HG03520 (cell line): ENCODE data around the gene CYP2C19.
"Not testable (repeated sequence)": the region's sequence is repeated elsewhere in the genome, so short reads cannot be mapped to it uniquely, and the experiment has no call there.

Source experiments
- ATAC-seq: cut with Tn5 transposase; IDR thresholded peaks from one replicate; pipeline ENCODE4 v1.9.1; 2021; ENCODE audit warnings: mild to moderate bottlenecking, moderate library complexity; ENCODE audit not compliant: unreplicated experiment

Gene CYP2C19

DNA sequence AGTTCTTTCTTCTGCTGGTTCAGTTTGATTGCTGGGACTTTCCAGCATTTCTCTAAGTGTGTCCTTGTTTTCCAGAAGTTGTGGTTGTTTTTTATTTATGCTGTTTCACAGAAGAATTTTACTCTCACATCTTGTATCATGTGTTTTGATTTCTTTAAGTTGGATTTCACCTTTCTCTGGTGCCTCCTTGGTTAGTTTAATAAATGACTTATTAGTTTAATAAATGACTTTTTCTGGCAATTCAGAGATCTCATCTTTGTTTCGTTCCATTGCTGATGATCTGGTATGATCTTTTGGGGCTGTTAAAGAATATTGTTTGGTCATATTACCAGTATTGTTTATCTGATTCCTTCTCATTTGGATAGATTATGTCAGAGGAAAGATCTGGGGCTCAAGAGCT, 116.2 kb downstream of the CYP2C19 start:
- no peak for ATAC-seq

DNA sequence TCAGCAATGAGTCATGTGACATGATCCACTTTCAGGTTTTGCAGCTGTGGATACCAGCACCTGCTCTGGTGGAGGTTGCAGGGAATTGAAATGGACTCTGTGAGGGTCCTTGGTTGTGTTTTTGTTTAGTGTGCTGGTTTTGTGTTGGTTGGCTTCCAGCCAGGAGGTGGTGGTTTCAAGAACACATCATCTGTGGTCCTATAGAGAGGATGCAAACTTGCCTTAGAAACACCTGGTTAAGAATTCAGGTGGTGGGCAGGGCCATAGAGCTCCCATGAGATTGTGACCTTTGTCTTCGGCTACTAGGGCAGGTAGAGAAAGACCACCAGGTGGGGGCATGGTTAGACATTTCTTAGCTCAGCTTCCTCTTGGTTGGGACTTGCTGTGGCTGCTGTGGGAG, 116.7 kb downstream of the CYP2C19 start:
- no peak for ATAC-seq

DNA sequence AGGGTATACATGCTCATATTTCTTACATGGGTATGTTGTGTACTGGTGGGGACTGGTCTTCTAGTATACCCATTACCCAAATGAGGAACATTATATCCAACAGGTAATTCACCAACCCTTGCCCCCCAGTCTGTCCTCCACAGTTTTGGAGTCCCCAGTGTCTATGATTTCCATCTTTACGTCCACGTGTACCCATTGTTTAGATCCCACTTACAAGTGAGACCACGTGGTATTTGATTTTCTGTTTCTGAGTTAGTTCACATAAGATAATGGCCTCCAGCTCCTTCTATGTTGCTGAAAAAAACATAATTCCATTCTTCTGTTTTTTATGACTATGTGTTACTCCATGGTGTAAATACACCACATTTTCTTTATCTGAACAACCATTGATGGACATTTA, 126.6 kb downstream of the CYP2C19 start:
- no peak for ATAC-seq

DNA sequence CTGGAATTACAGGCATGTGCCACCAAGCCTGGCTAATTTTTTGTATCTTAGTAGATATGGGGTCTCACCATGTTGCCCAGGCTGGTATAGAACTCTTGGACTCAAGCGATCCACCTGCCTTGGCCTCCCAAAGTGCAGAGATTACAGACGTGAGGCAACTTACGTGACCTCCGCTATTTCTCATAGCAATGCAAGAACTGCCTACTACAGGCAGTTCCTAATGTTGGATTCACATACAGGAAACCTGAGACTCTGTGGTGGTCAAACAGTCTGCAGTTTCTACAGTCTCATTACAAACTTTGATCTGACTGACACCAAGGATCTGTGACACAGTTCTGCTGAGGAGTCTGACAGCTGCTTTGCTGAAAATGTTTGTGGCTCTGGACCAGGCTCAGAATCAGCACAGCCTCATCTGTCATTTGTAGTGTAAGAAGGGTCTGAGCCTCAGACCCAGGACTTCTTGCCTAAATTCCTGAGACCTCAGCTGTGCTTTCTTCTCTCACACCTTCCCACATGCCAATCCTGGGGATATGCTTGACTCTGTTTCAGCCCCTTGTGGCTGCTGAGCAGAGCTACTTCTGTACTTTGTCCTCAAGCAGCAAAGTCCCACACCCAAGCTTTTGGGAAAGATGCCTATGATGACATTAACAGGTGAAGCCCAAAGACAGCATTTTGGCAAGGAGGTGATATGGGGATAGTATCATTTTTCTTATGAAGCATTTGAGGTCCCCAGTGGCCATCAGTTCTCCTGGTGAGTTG, 128.0 kb downstream of the CYP2C19 start:
- ATAC-seq: no peak

DNA sequence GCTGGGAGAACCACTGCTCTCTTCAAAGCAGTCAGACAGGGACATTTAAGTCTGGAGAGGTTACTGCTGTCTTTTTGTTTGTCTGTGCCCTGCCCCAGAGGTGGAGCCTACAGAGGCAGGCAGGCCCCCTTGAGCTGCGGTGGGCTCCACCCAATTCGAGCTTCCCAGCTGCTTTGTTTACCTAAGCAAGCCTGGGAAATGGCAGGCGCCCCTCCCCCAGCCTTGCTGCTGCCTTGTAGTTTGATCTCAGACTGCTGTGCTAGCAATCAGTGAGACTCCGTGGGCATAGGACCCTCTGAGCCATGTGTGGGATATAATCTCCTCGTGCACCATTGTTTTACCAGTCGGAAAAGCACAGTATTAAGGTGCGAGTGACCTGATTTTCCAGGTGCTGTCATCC, 135.9 kb downstream of the CYP2C19 start:
- not testable (repeated sequence) for ATAC-seq

DNA sequence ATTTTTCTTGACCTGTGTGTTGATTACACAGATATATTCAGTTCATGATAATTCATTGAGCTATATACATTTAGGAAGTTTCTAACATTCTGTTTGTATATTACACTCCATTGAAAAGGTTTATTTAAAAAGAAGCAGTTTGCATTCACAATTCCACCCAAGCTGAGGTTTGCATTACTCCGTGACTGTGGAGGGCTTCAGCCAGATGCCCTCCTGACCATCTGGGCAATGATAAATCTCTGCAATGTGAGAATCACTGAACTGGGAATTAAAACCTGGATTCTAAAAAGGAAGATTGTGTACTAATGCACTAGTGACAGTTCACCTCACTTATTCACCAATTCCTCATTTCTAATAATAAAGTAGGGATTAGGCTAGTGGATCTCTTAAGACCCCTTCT, 139.6 kb downstream of the CYP2C19 start:
- no peak for ATAC-seq

DNA sequence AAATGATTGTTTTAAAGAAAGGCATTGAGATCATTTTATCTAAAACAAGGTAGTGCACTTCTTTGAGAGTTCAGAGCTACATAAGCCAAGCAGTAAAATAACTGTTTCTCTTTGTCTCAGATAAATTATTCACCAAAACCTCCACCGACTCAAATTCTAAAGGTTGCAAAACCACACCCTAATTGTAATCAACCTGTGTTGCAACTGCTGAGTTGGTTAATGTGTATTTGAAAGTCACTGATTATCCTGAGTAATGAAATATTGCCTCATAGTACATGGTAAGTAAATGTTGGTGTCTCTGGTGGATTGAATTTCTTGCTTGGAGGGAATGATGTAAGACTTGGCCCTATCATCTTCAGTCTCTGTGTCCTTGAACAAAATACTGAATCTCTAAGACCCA, 140.1 kb downstream of the CYP2C19 start:
- no peak for ATAC-seq
